A549 (cell line): ENCODE results near the gene GCK. TPM values are rescaled to one million over a fixed set of nuclear protein-coding genes. Genes with fewer than 3 reads are reported as not detected.

Experiments
- ATAC-seq, 2 experiments: fragments of 200-7000 bp in 1 of 2; fragments of >200 bp in 1 of 2; cut with Nextera tagmentation in 1 of 2; cut with Tn5 transposase in 1 of 2; 3 replicates each; pipeline versions ENCODE4 v1.8.0 to v1.9.1; 2018 to 2020; ENCODE audit warnings: mild to moderate bottlenecking in 1 of 2, moderate library complexity in 1 of 2
- CTCF ChIA-PET: fragments of 300-600 bp; sonication (Branson Sonifier 250); formaldehyde crosslinking; extraction: SDS; loops from one replicate; lab custom pipeline; 2021; ENCODE audit warnings: antibody characterized with exemption, inconsistent platforms; lab: Yijun Ruan, JAX
- POLR2A ChIA-PET: fragments of 350-600 bp; formaldehyde crosslinking; extraction: SDS; loops from one replicate; lab custom pipeline; 2021; ENCODE audit warnings: antibody characterized with exemption, inconsistent platforms; lab: Yijun Ruan, JAX
- DNase-seq, 2 experiments: peaks; one replicate each; pipeline versions ENCODE4 v3.0.0 to v3.0.0-alpha.2; 2011 to 2016; ENCODE audit warnings: low read depth in 1 of 2, low spot score in 1 of 2
- FAIRE-seq: peaks from 2 replicates; lab custom pipeline; 2011; peaks lifted over from hg19 to GRCh38; lab: Jason Lieb, UNC
- H3K27ac ChIP-seq, 2 experiments: fragments of >200 bp; sonication (Bioruptor Twin); formaldehyde crosslinking; 3 replicates each; pipeline ENCODE4 v1.5.1; 2016 to 2017
- H3K4me1 ChIP-seq: fragments of >200 bp; sonication (Bioruptor Twin); formaldehyde crosslinking; 3 replicates; pipeline ENCODE4 v1.6.1; 2016
- H3K4me2 ChIP-seq: fragments of >200 bp; sonication (Bioruptor Twin); formaldehyde crosslinking; 3 replicates; pipeline ENCODE4 v1.6.1; 2016
- H3K4me3 ChIP-seq: fragments of >200 bp; sonication (Bioruptor Twin); formaldehyde crosslinking; 3 replicates; pipeline ENCODE4 v1.5.1; 2016
- H3K9me3 ChIP-seq: fragments of >200 bp; sonication (Bioruptor Twin); formaldehyde crosslinking; 3 replicates; pipeline ENCODE4 v1.6.1; 2016
- BCL3 ChIP-seq: fragments of >200 bp; sonication (Bioruptor Twin); formaldehyde crosslinking; IDR thresholded peaks from 3 replicates; pipeline ENCODE4 v1.6.1; 2016
- BHLHE40 ChIP-seq: IDR thresholded peaks from 2 replicates; pipeline ENCODE4 v1.6.1; 2012; ENCODE audit warnings: low read depth, low read length, inconsistent platforms
- CBX2 ChIP-seq: fragments of 200-600 bp; sonication (generic); IDR thresholded peaks from 2 replicates; pipeline ENCODE4 v1.6.1; 2016; ENCODE audit warnings: low read depth, mild to moderate bottlenecking, borderline replicate concordance
- CBX8 ChIP-seq: fragments of 200-600 bp; sonication (generic); IDR thresholded peaks from 2 replicates; pipeline ENCODE4 v1.6.1; 2016
- CEBPB ChIP-seq, 2 experiments: fragments of >200 bp in 1 of 2; sonication (Bioruptor Twin) in 1 of 2; formaldehyde crosslinking in 1 of 2; IDR thresholded peaks; 2 replicates each; pipeline ENCODE4 v1.6.1; 2012 to 2016
- CHD4 ChIP-seq: fragments of 200-600 bp; sonication (generic); IDR thresholded peaks from 2 replicates; pipeline ENCODE4 v1.6.1; 2016; ENCODE audit warnings: antibody characterized with exemption, mild to moderate bottlenecking, borderline replicate concordance
- FOXS1 ChIP-seq: fragments of 250-450 bp; sonication (Bioruptor Pico); IDR thresholded peaks from 2 replicates; pipeline ENCODE4 v1.5.0; 2020; ENCODE audit warnings: mild to moderate bottlenecking, moderate library complexity
- HES2 ChIP-seq: fragments of >200 bp; sonication (Bioruptor Twin); formaldehyde crosslinking; IDR thresholded peaks from 2 replicates; pipeline ENCODE4 v1.6.1; 2016
- HEYL ChIP-seq: fragments of 250-450 bp; sonication (Bioruptor Pico); IDR thresholded peaks from 2 replicates; pipeline ENCODE4 v1.8.0; 2021; ENCODE audit warnings: mild to moderate bottlenecking, moderate library complexity
- HOXB5 ChIP-seq: fragments of 250-450 bp; sonication (Bioruptor Pico); IDR thresholded peaks from 2 replicates; pipeline ENCODE4 v1.5.0; 2020; ENCODE audit warnings: mild to moderate bottlenecking, moderate library complexity
- JUN ChIP-seq, 2 experiments: fragments of >200 bp; sonication (Bioruptor Twin); formaldehyde crosslinking; IDR thresholded peaks; 2 replicates in 1 of 2; 3 replicates in 1 of 2; pipeline ENCODE4 v1.6.1; 2016 to 2017
- KDM5A ChIP-seq: fragments of 200-600 bp; sonication (generic); IDR thresholded peaks from 2 replicates; pipeline ENCODE4 v1.6.1; 2016; ENCODE audit warnings: antibody characterized with exemption, mild to moderate bottlenecking
- MAZ ChIP-seq: fragments of 150-350 bp; IDR thresholded peaks from 2 replicates; pipeline ENCODE4 v1.6.1; 2014; ENCODE audit warnings: antibody characterized with exemption, low read depth, low read length, borderline replicate concordance
- MYC ChIP-seq: IDR thresholded peaks from 2 replicates; pipeline ENCODE4 v1.6.1; 2012; ENCODE audit warnings: mild to moderate bottlenecking, inconsistent platforms, low read length, improper control_type of control experiment, borderline replicate concordance
- NFE2L2 ChIP-seq: fragments of 150-350 bp; conservative IDR thresholded peaks from 2 replicates; pipeline ENCODE4 v1.6.1; 2014; ENCODE audit warnings: low read length
- NPAS2 ChIP-seq: fragments of 250-450 bp; sonication (Bioruptor Pico); IDR thresholded peaks from 2 replicates; pipeline ENCODE4 v1.8.0; 2022; ENCODE audit warnings: mild to moderate bottlenecking, moderate library complexity, borderline replicate concordance
- PBX3 ChIP-seq: IDR thresholded peaks from 2 replicates; pipeline ENCODE4 v1.6.1; 2012
- RARB ChIP-seq: fragments of 250-450 bp; sonication (Bioruptor Pico); IDR thresholded peaks from 2 replicates; pipeline ENCODE4 v1.8.0; 2021; ENCODE audit warnings: mild to moderate bottlenecking, moderate library complexity
- SMC3 ChIP-seq: fragments of >200 bp; sonication (Bioruptor Twin); formaldehyde crosslinking; IDR thresholded peaks from 3 replicates; pipeline ENCODE4 v1.6.1; 2018; ENCODE audit warnings: inconsistent platforms
- TFCP2L1 ChIP-seq: fragments of 250-450 bp; sonication (Bioruptor Pico); IDR thresholded peaks from 2 replicates; pipeline ENCODE4 v1.5.0; 2021; ENCODE audit warnings: mild to moderate bottlenecking
- USF2 ChIP-seq: fragments of 450-650 bp; IDR thresholded peaks from 2 replicates; pipeline ENCODE4 v1.6.1; 2014; ENCODE audit warnings: antibody characterized with exemption
- ZC3H11A ChIP-seq: fragments of 450-650 bp; IDR thresholded peaks from 2 replicates; pipeline ENCODE4 v1.6.1; 2014; ENCODE audit warnings: antibody characterized with exemption, mild to moderate bottlenecking
- ZFP36 ChIP-seq: fragments of 450-650 bp; IDR thresholded peaks from 2 replicates; pipeline ENCODE4 v1.6.1; 2014; ENCODE audit warnings: borderline replicate concordance; ENCODE audit not compliant: partially characterized antibody
- ZSCAN20 ChIP-seq: fragments of 250-450 bp; sonication (Bioruptor Pico); IDR thresholded peaks from 2 replicates; pipeline ENCODE4 v1.8.0; 2022; ENCODE audit warnings: mild to moderate bottlenecking, moderate library complexity
- WGBS: methylation state at CpG from one replicate; pipeline ENCODE4 v1.1.6; 2017; ENCODE audit errors: missing lambda C conversion rate; 5-methylcytosine and 5-hydroxymethylcytosine counted together
- polyA plus RNA-seq, 4 experiments: library from polyadenylated mRNA; depleted of rRNA in 3 of 4; stranded (reverse); fragments of >200 nt; fragmentation: RNase III in 1 of 4; extraction: RNeasy Plus Mini Kit Qiagen cat#74134 plus additional on column Dnase treatment in 1 of 4; gene quantifications; 2 replicates in 3 of 4; 3 replicates in 1 of 4; pipeline ENCODE4 v1.2.3, GENCODE V29; 2011 to 2017

Gene GCK
- polyA plus RNA-seq, 2 of the 4 experiments (the other 2 are of a cell fraction): 0.12 TPM; not detected in 1

GRCh38 chr7:44096326-44096881 lies 92.8 kb downstream of the GCK start (continued):
- TF ChIP-seq USF2: no peak
- no peak for TF ChIP-seq KDM5A
- TF ChIP-seq HES2: no peak
- TF ChIP-seq CBX2: no peak
- TF ChIP-seq RARB (CRISPR knock-in tag): no peak
- no peak for TF ChIP-seq ZSCAN20 (CRISPR knock-in tag)
- TF ChIP-seq SMC3: no peak
- TF ChIP-seq ZC3H11A: no peak
- TF ChIP-seq HEYL (CRISPR knock-in tag): no peak
- no peak for TF ChIP-seq CHD4

DNA sequence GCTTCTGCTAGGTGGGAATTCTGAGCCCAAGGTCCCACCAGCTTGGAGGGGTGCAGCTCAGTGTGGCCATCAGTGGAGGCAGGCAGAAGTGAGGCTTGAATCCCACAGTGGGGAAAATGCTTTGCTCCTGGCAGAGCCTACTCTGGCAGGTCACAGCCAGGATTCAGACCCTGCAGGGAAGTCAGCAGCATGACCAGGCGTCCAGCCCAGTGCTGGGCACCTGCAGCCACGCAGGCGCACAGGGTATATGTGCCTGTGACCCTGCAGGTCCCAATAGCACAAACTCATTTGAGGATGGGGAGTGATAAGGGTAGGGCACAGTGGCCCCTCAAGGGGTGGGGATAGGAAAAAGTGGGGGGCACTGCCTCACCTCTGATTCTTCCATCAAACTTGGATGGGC lies 93.5 kb downstream of the GCK start:
- POLR2A ChIA-PET: no interaction called here
- no peak overlapping the region for H3K4me2 ChIP-seq
- no peak for DNase-seq
- no peak for FAIRE-seq
- WGBS: 57% methylated on average over 3 of the region's 3 CpGs
- H3K9me3 ChIP-seq: no peaks in the 10 kb centered on the region
- TF ChIP-seq HOXB5 (CRISPR knock-in tag) (no peak), TFCP2L1 (no peak), PBX3 (no peak), NFE2L2 (no peak), BHLHE40 (no peak), CEBPB (IDR thresholded peaks at IDR 0.05) (no peak), FOXS1 (CRISPR knock-in tag) (no peak), JUN (IDR thresholded peaks at IDR 0.05) (no peak), CBX2 (no peak), HES2 (no peak), MYC (no peak), NPAS2 (CRISPR knock-in tag) (no peak), CBX8 (no peak), ZSCAN20 (CRISPR knock-in tag) (no peak), BCL3 (no peak), KDM5A (no peak), HEYL (CRISPR knock-in tag) (no peak), MAZ (no peak), ZFP36 (no peak)
- CTCF ChIA-PET: interaction anchor here (0.8 to 1.1 kb wide), 2 partner anchors 10 to 20 kb away, joined by 3 to 4 read pairs; no protein-coding TSS in a partner anchor
- 0 out of 3 replicates have a peak, but pooled peaks cover 4% of the 10 kb centered on the region for H3K4me1 ChIP-seq
- no peak overlapping the region for H3K4me3 ChIP-seq
- H3K27ac ChIP-seq: no peak overlapping the region
- ATAC-seq: no peak
